ENCODE measurements around the gene TENM3.

The TENM3 gene

GRCh38 chr4:182705389-182705788 lies 462.2 kb downstream of the TENM3 start:
- no peak for ATAC-seq
- TF ChIP-seq TOX (CRISPR knock-in tag; IDR thresholded peaks at IDR 0.05; ENCODE audit: borderline replicate concordance), result no peak
- no peak for TF ChIP-seq ARNTL (CRISPR knock-in tag; IDR thresholded peaks at IDR 0.05; ENCODE audit: borderline replicate concordance, low read depth)
- TF ChIP-seq SNAI2 (CRISPR knock-in tag; IDR thresholded peaks at IDR 0.05), result no peak
- no peak for TF ChIP-seq TCF4 (CRISPR knock-in tag; IDR thresholded peaks at IDR 0.05; ENCODE audit: borderline replicate concordance)
- no peak for TF ChIP-seq POU6F1 (CRISPR knock-in tag; IDR thresholded peaks at IDR 0.05; ENCODE audit: borderline replicate concordance, low read depth)
- TF ChIP-seq ZFP3 (CRISPR knock-in tag; IDR thresholded peaks at IDR 0.05), result no peak
- TF ChIP-seq BACH2 (CRISPR knock-in tag; IDR thresholded peaks at IDR 0.05; ENCODE audit: borderline replicate concordance), result no peak
- TF ChIP-seq ZNF70 (CRISPR knock-in tag; IDR thresholded peaks at IDR 0.05), result no peak
- no peak for TF ChIP-seq CSRNP3 (CRISPR knock-in tag; IDR thresholded peaks at IDR 0.05)
- TF ChIP-seq ZNF565 (CRISPR knock-in tag; conservative IDR thresholded peaks at IDR 0.05; ENCODE audit: low read depth), result no peak
- TF ChIP-seq CSDC2 (CRISPR knock-in tag; IDR thresholded peaks at IDR 0.05), result no peak
- no peak for TF ChIP-seq ESRRG (CRISPR knock-in tag; IDR thresholded peaks at IDR 0.05)
- TF ChIP-seq TSHZ2 (CRISPR knock-in tag; IDR thresholded peaks at IDR 0.05), result no peak
- TF ChIP-seq ZNF8 (CRISPR knock-in tag; IDR thresholded peaks at IDR 0.05), result no peak
- no peak for TF ChIP-seq ISL1 (CRISPR knock-in tag; IDR thresholded peaks at IDR 0.05)
- no peak for TF ChIP-seq GLIS3 (CRISPR knock-in tag; IDR thresholded peaks at IDR 0.05)
- no peak for TF ChIP-seq RARB (CRISPR knock-in tag; IDR thresholded peaks at IDR 0.05)
- TF ChIP-seq PATZ1 (CRISPR knock-in tag; IDR thresholded peaks at IDR 0.05; ENCODE audit: borderline replicate concordance), result no peak
- TF ChIP-seq ZFP30 (CRISPR knock-in tag; IDR thresholded peaks at IDR 0.05), result no peak

- TF ChIP-seq ISL1 (CRISPR knock-in tag; IDR thresholded peaks at IDR 0.05) (no peak), ZNF565 (CRISPR knock-in tag; conservative IDR thresholded peaks at IDR 0.05; ENCODE audit: low read depth) (no peak), OSR1 (CRISPR knock-in tag; IDR thresholded peaks at IDR 0.05) (no peak), ARNTL (CRISPR knock-in tag; IDR thresholded peaks at IDR 0.05; ENCODE audit: borderline replicate concordance, low read depth) (no peak)
These were observed 468.0 kb downstream of the TENM3 start for GRCh38 chr4:182711211-182711610.

GRCh38 chr4:182715548-182715947 lies 472.3 kb downstream of the TENM3 start:
- TF ChIP-seq PPARA (CRISPR knock-in tag; IDR thresholded peaks at IDR 0.05; ENCODE audit: borderline replicate concordance) (no peak), TOX (CRISPR knock-in tag; IDR thresholded peaks at IDR 0.05; ENCODE audit: borderline replicate concordance) (no peak), CSRNP3 (CRISPR knock-in tag; IDR thresholded peaks at IDR 0.05) (no peak), ZNF70 (CRISPR knock-in tag; IDR thresholded peaks at IDR 0.05) (no peak), CSDC2 (CRISPR knock-in tag; IDR thresholded peaks at IDR 0.05) (no peak), POU6F1 (CRISPR knock-in tag; IDR thresholded peaks at IDR 0.05; ENCODE audit: borderline replicate concordance, low read depth) (no peak), ESRRG (CRISPR knock-in tag; IDR thresholded peaks at IDR 0.05) (no peak), ARNTL (CRISPR knock-in tag; IDR thresholded peaks at IDR 0.05; ENCODE audit: borderline replicate concordance, low read depth) (no peak), CREB5 (CRISPR knock-in tag; IDR thresholded peaks at IDR 0.05; ENCODE audit: low read depth) (no peak), TCF4 (CRISPR knock-in tag; IDR thresholded peaks at IDR 0.05; ENCODE audit: borderline replicate concordance) (no peak), ISL1 (CRISPR knock-in tag; IDR thresholded peaks at IDR 0.05) (no peak), GLIS3 (CRISPR knock-in tag; IDR thresholded peaks at IDR 0.05) (no peak), ZNF565 (CRISPR knock-in tag; conservative IDR thresholded peaks at IDR 0.05; ENCODE audit: low read depth) (no peak), BACH2 (CRISPR knock-in tag; IDR thresholded peaks at IDR 0.05; ENCODE audit: borderline replicate concordance) (no peak), PATZ1 (CRISPR knock-in tag; IDR thresholded peaks at IDR 0.05; ENCODE audit: borderline replicate concordance) (no peak), ZNF8 (CRISPR knock-in tag; IDR thresholded peaks at IDR 0.05) (no peak), SNAI2 (CRISPR knock-in tag; IDR thresholded peaks at IDR 0.05) (no peak)
- ATAC-seq, result no peak

More at GRCh38 chr4:182711211-182711610, 468.0 kb downstream of the TENM3 start:
- no peak for ATAC-seq
